Right lobe of liver (tissue), 6 donors: ENCODE results near the gene SRSF6. TPM values are rescaled to one million over a fixed set of nuclear protein-coding genes. Genes with fewer than 3 reads are reported as not detected.

Source experiments
- ATAC-seq, 4 donors: fragments of 200-7000 bp; cut with Tn5 transposase; one replicate each; pipeline ENCODE4 v1.9.1; 2020; ENCODE audit warnings: mild to moderate bottlenecking in 4 of 4, moderate library complexity in 4 of 4
- DNase-seq, 3 donors: peaks; one replicate each; pipeline ENCODE4 v3.0.0-alpha.2; 2020
- H3K27ac ChIP-seq, 3 donors: fragments of 200-600 bp; one replicate each; pipeline ENCODE4 v1.8.0; 2022
- H3K27me3 ChIP-seq, 2 donors: fragments of 200-600 bp; one replicate each; pipeline ENCODE4 v1.8.0; 2022
- H3K36me3 ChIP-seq, 4 donors: fragments of 200-600 bp; sonication (generic) in 1 of 4; one replicate each; pipeline versions ENCODE4 v1.5.1 to v1.8.0; 2017 to 2022; ENCODE audit warnings: control low read depth in 1 of 4
- H3K4me1 ChIP-seq, 4 donors: fragments of 200-600 bp; sonication (generic) in 1 of 4; one replicate each; pipeline versions ENCODE4 v1.5.1 to v1.8.0; 2017 to 2022; ENCODE audit warnings: control low read depth in 1 of 4
- H3K4me3 ChIP-seq, 3 donors: fragments of 200-600 bp; one replicate each; pipeline ENCODE4 v1.8.0; 2022
- H3K9me3 ChIP-seq, 4 donors: fragments of 200-600 bp; sonication (generic) in 1 of 4; one replicate each; pipeline versions ENCODE4 v1.5.1 to v1.8.0; 2017 to 2022; ENCODE audit warnings: control low read depth in 1 of 4
- POLR2A ChIP-seq: fragments of 450-650 bp; IDR thresholded peaks from one replicate; pipeline ENCODE4 v1.6.1; 2017; ENCODE audit warnings: antibody characterized with exemption, mild to moderate bottlenecking
- whole genome bisulfite sequencing: methylation state at CpG from one replicate; pipeline ENCODE4 v1.1.6; 2018; ENCODE audit warnings: low coverage, low lambda C conversion rate; ENCODE audit not compliant: insufficient coverage; ENCODE audit errors: missing lambda C conversion rate; 5-methylcytosine and 5-hydroxymethylcytosine counted together
- intact Hi-C, 2 donors: fragments of 100-400 bp; cut with DNase I; formaldehyde crosslinking; loops; one replicate each; pipeline versions ENCODE4 v1.11.2 to v1.14.1; 2022
- total RNA-seq, 6 experiments: library from RNA; depleted of rRNA in 2 of 6; stranded (reverse); fragments of >200 nt in 2 of 6; fragmentation: NEBNext Ultra II Directional in 3 of 6; extraction: Animal tissue kit (Norgen Biotek cat#: 25700) in 3 of 6; gene quantifications; one replicate each; pipeline versions ENCODE4 v1.1.0 to v1.2.4, GENCODE V29; 2016 to 2023
- TF ChIP-seq, protein P1 (sequence below), 4 donors: fragments of 200-600 bp in 3 of 4; fragments of 450-650 bp in 1 of 4; IDR thresholded peaks; one replicate each; pipeline versions ENCODE4 v1.5.1 to v1.8.0; 2016 to 2022; ENCODE audit warnings: antibody characterized with exemption in 4 of 4, mild to moderate bottlenecking in 2 of 4
- donor health status: DM: no; HTN: yes; CAD: no.
- donor health status: DM: no; HTN: no; CAD: no.
- donor health status: DM: no; HTN: no; CAD: no.
- donor health status: DM: no; HTN: yes; CAD: no.
- donor health status: DM: no; HTN: yes; CAD: no.

SRSF6 gene
- total RNA-seq, 6 experiments from 2014 or later, result 35.1 to 111 (median 76.8) TPM

DNA sequence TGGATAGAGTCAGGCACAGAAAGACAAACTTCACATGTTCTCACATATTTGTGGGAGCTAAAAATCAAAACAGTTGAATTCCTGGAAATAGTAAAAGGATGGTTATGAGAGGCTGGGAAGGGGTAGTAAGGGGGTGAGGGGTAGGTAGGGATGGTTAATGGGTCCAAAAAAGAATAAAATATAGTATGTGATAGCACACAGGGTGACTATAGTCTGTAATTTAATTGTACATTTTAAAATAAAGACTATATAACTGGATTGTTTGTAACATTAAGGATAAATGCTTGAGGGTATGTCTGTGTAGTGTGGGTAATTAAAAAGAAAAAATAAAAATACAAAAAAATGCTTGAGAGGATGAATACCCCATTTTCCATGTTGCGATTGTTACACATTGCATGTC lies 9.9 kb downstream of the SRSF6 start:
- Histone ChIP-seq H3K9me3 (no peaks in the 10 kb centered on the region), H3K4me1 (peaks cover 0 to 9% (median 0%) of the 10 kb centered on the region in 4 donors), H3K27me3 (no peaks in the 10 kb centered on the region), H3K36me3 (peaks cover 4 to 65% (median 20%) of the 10 kb centered on the region in 4 donors), H3K4me3 (no peak overlapping the region), H3K27ac (no peak overlapping the region)
- ATAC-seq (no peak), DNase-seq (no peak)
- TF ChIP-seq, protein P1, sequence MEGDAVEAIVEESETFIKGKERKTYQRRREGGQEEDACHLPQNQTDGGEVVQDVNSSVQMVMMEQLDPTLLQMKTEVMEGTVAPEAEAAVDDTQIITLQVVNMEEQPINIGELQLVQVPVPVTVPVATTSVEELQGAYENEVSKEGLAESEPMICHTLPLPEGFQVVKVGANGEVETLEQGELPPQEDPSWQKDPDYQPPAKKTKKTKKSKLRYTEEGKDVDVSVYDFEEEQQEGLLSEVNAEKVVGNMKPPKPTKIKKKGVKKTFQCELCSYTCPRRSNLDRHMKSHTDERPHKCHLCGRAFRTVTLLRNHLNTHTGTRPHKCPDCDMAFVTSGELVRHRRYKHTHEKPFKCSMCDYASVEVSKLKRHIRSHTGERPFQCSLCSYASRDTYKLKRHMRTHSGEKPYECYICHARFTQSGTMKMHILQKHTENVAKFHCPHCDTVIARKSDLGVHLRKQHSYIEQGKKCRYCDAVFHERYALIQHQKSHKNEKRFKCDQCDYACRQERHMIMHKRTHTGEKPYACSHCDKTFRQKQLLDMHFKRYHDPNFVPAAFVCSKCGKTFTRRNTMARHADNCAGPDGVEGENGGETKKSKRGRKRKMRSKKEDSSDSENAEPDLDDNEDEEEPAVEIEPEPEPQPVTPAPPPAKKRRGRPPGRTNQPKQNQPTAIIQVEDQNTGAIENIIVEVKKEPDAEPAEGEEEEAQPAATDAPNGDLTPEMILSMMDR (IDR thresholded peaks at IDR 0.05), result no peak
- no peak for TF ChIP-seq POLR2A
- intact Hi-C loops, result no loop called here
- 90% methylated on average over 1 of the region's 1 CpG for WGBS

DNA sequence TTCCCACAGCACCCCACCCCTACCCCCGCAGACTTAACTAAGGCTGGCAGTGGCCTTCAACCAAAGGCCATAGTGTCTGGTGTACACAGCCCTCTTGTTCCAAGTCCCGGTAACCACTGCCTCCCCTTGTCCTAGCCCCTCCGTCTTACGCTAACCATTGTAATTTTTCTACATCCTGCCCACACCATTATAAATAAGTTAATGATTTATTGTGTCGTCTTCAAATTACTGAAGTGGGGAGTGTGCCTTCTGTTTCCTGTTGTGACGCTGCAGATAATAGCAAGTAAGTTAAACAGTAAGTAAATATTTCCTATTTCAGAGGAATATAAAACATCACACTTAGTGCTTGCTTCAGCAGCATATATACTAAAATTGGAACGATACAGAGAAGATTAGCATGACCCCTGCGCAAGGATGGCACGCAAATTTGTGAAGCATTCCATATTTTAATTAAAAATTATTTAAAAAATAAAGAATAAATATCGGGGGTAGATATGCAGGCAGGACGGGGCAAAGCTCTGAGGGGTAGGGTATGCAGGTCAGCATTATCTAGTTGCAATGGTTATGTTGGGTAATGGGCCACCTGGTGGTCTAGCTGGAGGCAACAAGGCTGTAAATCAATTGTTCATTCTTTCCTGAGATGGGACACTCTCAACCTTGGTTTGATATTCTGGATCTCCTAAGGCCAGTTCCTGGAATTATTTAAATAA lies 15.1 kb downstream of the SRSF6 start:
- TF ChIP-seq, protein P1 (IDR thresholded peaks at IDR 0.05), result no peak
- TF ChIP-seq POLR2A, result no peak
- ATAC-seq, result peak in 1 of 4 donors; percentile 25
- H3K4me1 ChIP-seq, result no peaks in the 10 kb centered on the region
- H3K9me3 ChIP-seq, result no peaks in the 10 kb centered on the region
- no peak for DNase-seq
- WGBS, result 58% methylated on average over 11 of the region's 11 CpGs
- no peak overlapping the region for H3K27ac ChIP-seq
- H3K27me3 ChIP-seq, result no peaks in the 10 kb centered on the region
- H3K4me3 ChIP-seq, result no peak overlapping the region
- H3K36me3 ChIP-seq, result peaks cover 0 to 17% (median 0%) of the 10 kb centered on the region in 4 donors
- intact Hi-C loops, result no loop called here

DNA sequence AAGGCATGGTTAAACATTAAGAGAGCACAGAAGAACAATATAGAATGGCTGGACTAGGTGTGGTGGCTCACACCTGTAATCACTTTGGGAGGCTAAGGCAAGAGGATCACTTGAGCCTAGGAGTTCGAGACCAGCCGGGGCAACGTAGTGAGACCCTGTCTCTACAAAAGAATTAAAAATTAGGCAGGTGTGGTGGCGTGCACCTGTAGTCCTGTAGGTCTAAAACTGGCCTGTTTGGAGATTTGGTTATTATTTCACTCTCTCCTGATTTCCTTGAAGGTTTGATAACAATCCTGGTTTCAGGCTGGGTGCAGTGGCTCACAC lies 15.6 kb downstream of the SRSF6 start:
- Histone ChIP-seq H3K27ac (no peak overlapping the region), H3K27me3 (no peaks in the 10 kb centered on the region), H3K4me1 (no peaks in the 10 kb centered on the region), H3K4me3 (no peak overlapping the region), H3K9me3 (no peaks in the 10 kb centered on the region), H3K36me3 (peaks cover 0 to 17% (median 0%) of the 10 kb centered on the region in 4 donors)
- WGBS, result 95% methylated on average over 4 of the region's 4 CpGs
- intact Hi-C loops, result no loop called here
- ATAC-seq (no peak), DNase-seq (no peak)
- TF ChIP-seq, protein P1 (IDR thresholded peaks at IDR 0.05), result no peak
- TF ChIP-seq POLR2A, result no peak

DNA sequence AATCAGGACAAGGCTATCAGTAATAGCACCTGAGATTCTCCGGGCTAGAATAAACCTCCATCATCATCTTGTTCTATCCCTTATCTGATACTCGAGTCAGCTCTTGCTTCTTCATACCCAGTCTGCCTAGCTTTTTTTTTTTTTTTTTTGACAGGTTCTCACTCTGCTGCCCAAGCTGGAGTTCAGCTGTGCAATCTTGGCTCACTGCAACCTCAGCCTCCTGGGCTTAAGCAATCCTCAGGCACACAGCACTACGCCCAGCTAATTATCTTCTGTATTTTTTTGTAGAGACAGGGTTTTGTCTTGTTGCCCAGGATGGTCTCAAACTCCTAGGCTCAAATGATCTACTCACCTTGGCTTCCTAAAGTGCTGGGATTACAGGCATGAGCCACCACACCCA lies 19.5 kb downstream of the SRSF6 start:
- no peak overlapping the region for H3K27ac ChIP-seq
- WGBS, result 37% methylated on average over 3 of the region's 3 CpGs
- ATAC-seq (peak; percentile 45 to 86 (median 60)), DNase-seq (no peak)
- H3K4me1 ChIP-seq, result no peaks in the 10 kb centered on the region
- intact Hi-C loops, result no loop called here
- no peak for TF ChIP-seq POLR2A
- TF ChIP-seq, protein P1 (IDR thresholded peaks at IDR 0.05), result no peak
- H3K4me3 ChIP-seq, result no peak overlapping the region
- no peaks in the 10 kb centered on the region for H3K36me3 ChIP-seq
- H3K27me3 ChIP-seq, result no peaks in the 10 kb centered on the region
- H3K9me3 ChIP-seq, result no peaks in the 10 kb centered on the region
